PC-9 (cell line): ENCODE data around the gene VPS13A. TPM values are rescaled to one million over a fixed set of nuclear protein-coding genes. Genes with fewer than 3 reads are reported as not detected.

Experiments used
- BruUV-seq: library from RNA; stranded (reverse); fragments of 400-500 nt; replicated peaks from 2 replicates; lab custom pipeline; 2021; lab: Mats Ljungman, UMichigan
- CTCF ChIA-PET: fragments of 300-600 bp; sonication (Branson Sonifier 250); formaldehyde crosslinking; loops from one replicate; lab custom pipeline; 2022; ENCODE audit warnings: antibody characterized with exemption; lab: Charles Lee
- POLR2A ChIA-PET: fragments of 300-600 bp; sonication (Branson Sonifier 250); formaldehyde crosslinking; loops from one replicate; lab custom pipeline; 2022; ENCODE audit warnings: antibody characterized with exemption; ENCODE audit not compliant: unreplicated experiment; lab: Charles Lee
- DNase-seq, 2 experiments: peaks; one replicate each; pipeline versions ENCODE4 v3.0.0 to v3.0.0-alpha.2; 2015 to 2022; ENCODE audit warnings: mixed read lengths in 1 of 2
- H2AFZ ChIP-seq: fragments of 200-600 bp; sonication (generic); 2 replicates; pipeline ENCODE4 v1.8.1; 2017; ENCODE audit warnings: antibody characterized with exemption
- H3F3A ChIP-seq: fragments of 200-600 bp; sonication (generic); 2 replicates; pipeline ENCODE4 v1.8.1; 2017; ENCODE audit warnings: antibody characterized with exemption, mild to moderate bottlenecking, low read depth; ENCODE audit not compliant: insufficient read depth
- H3K27ac ChIP-seq: fragments of 200-600 bp; sonication (generic); 2 replicates; pipeline ENCODE4 v1.6.1; 2016; ENCODE audit warnings: mixed run types
- H3K27me3 ChIP-seq: fragments of 200-600 bp; sonication (generic); 2 replicates; pipeline ENCODE4 v1.6.1; 2016; ENCODE audit warnings: low read depth, mixed run types; ENCODE audit not compliant: insufficient read depth
- H3K36me3 ChIP-seq: fragments of 200-600 bp; sonication (generic); 2 replicates; pipeline ENCODE4 v1.6.1; 2016; ENCODE audit warnings: low read depth, mixed run types
- H3K4me1 ChIP-seq: fragments of 200-600 bp; sonication (generic); replicated peaks from 2 replicates; pipeline ENCODE4 v1.6.1; 2016; ENCODE audit warnings: mixed run types; ENCODE audit not compliant: insufficient read depth
- H3K4me2 ChIP-seq: fragments of 200-600 bp; sonication (generic); 2 replicates; pipeline ENCODE4 v1.6.1; 2017; ENCODE audit warnings: mixed run types
- H3K4me3 ChIP-seq: fragments of 200-600 bp; sonication (generic); 2 replicates; pipeline ENCODE4 v1.6.1; 2016; ENCODE audit warnings: mixed run types
- H3K79me2 ChIP-seq: fragments of 200-600 bp; sonication (generic); 2 replicates; pipeline ENCODE4 v1.6.1; 2017; ENCODE audit warnings: low read depth, mixed run types
- H3K9me2 ChIP-seq: fragments of 200-600 bp; sonication (generic); 2 replicates; pipeline ENCODE4 v1.8.1; 2017; ENCODE audit warnings: mild to moderate bottlenecking; ENCODE audit not compliant: insufficient read depth
- H3K9me3 ChIP-seq: fragments of 200-600 bp; sonication (generic); 2 replicates; pipeline ENCODE4 v1.8.1; 2016; ENCODE audit warnings: low read depth; ENCODE audit not compliant: insufficient read depth
- H4K20me1 ChIP-seq: fragments of 200-600 bp; sonication (generic); 2 replicates; pipeline ENCODE4 v1.8.1; 2017; ENCODE audit not compliant: insufficient read depth
- EZH2 ChIP-seq: fragments of 200-600 bp; sonication (generic); IDR thresholded peaks from 2 replicates; pipeline ENCODE4 v1.8.0; 2017; ENCODE audit warnings: antibody characterized with exemption, low read depth
- intact Hi-C: fragments of 100-400 bp; cut with micrococcal nuclease; formaldehyde crosslinking; loops from one replicate; pipeline ENCODE4 v1.10.0; 2022; ENCODE audit not compliant: unreplicated experiment
- total RNA-seq: library from RNA; stranded (reverse); gene quantifications from 2 replicates; pipeline ENCODE4 v1.2.3, GENCODE V29; 2021
- TF ChIP-seq, protein P1 (sequence below): fragments of 200-600 bp; sonication (generic); conservative IDR thresholded peaks from 2 replicates; pipeline ENCODE4 v1.6.1; 2017; ENCODE audit warnings: mixed run types, antibody characterized with exemption, mild to moderate bottlenecking, moderate library complexity

VPS13A gene
- total RNA-seq, 1 experiment from 2014 or later: 53.9 TPM

- H3K79me2 ChIP-seq: no peaks in the 10 kb centered on the region
- intact Hi-C loops: no loop called here
- H4K20me1 ChIP-seq: no peaks in the 10 kb centered on the region
- no peak overlapping the region for H3K4me2 ChIP-seq
- ChIA-PET CTCF (no interaction called here), POLR2A (no interaction called here)
- no peaks in the 10 kb centered on the region for H3K9me2 ChIP-seq
- H3K9me3 ChIP-seq: no peaks in the 10 kb centered on the region
- no peak for DNase-seq
- no TSS peak for BruUV-seq
- H3K4me3 ChIP-seq: no peak overlapping the region
- H3K36me3 ChIP-seq: no peaks in the 10 kb centered on the region
- no peaks in the 10 kb centered on the region for H3K27me3 ChIP-seq
- H3K4me1 ChIP-seq: no peaks in the 10 kb centered on the region
- no peaks in the 10 kb centered on the region for H3F3A ChIP-seq
- H3K27ac ChIP-seq: no peak overlapping the region
- H2AFZ ChIP-seq: no peak overlapping the region
- TF ChIP-seq, protein P1, sequence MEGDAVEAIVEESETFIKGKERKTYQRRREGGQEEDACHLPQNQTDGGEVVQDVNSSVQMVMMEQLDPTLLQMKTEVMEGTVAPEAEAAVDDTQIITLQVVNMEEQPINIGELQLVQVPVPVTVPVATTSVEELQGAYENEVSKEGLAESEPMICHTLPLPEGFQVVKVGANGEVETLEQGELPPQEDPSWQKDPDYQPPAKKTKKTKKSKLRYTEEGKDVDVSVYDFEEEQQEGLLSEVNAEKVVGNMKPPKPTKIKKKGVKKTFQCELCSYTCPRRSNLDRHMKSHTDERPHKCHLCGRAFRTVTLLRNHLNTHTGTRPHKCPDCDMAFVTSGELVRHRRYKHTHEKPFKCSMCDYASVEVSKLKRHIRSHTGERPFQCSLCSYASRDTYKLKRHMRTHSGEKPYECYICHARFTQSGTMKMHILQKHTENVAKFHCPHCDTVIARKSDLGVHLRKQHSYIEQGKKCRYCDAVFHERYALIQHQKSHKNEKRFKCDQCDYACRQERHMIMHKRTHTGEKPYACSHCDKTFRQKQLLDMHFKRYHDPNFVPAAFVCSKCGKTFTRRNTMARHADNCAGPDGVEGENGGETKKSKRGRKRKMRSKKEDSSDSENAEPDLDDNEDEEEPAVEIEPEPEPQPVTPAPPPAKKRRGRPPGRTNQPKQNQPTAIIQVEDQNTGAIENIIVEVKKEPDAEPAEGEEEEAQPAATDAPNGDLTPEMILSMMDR: no peak
- no peak for TF ChIP-seq EZH2
Measured at GRCh38 chr9:77276799-77277198, 99.5 kb downstream of the VPS13A start.

- Histone ChIP-seq H3K9me2 (no peaks in the 10 kb centered on the region), H3K79me2 (no peaks in the 10 kb centered on the region), H4K20me1 (no peaks in the 10 kb centered on the region), H3K9me3 (no peaks in the 10 kb centered on the region), H3K27me3 (no peaks in the 10 kb centered on the region), H3F3A (no peaks in the 10 kb centered on the region), H3K4me2 (no peak overlapping the region), H3K4me3 (no peak overlapping the region), H2AFZ (no peak overlapping the region), H3K27ac (no peak overlapping the region), H3K36me3 (no peaks in the 10 kb centered on the region), H3K4me1 (no peaks in the 10 kb centered on the region)
- DNase-seq: no peak
- CTCF ChIA-PET: no interaction called here
- POLR2A ChIA-PET: no interaction called here
- no TSS peak for BruUV-seq
- TF ChIP-seq EZH2: no peak
- TF ChIP-seq, protein P1: no peak
- intact Hi-C loops: no loop called here
Measured at GRCh38 chr9:77277719-77278118, 100.4 kb downstream of the VPS13A start.

DNA sequence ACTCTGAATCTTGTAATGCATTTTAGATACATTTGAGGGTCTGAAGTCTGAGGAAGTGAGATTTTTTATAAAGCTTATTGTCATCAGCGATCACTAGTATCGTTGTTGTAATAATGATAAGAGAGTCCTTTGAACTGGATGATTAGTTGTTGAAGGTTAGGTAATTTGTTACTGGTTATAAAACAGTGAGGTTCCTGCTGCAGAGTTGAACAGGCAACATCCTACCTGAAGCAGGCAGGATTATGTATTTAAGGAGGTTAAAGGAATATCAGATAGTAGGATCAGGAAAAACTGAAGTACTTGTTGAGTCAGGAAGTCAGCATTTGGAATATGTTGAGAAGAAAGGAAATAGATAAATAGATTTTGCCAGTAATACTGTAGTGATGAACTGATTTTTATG lies 106.7 kb downstream of the VPS13A start:
- H3K4me2 ChIP-seq: no peak overlapping the region
- H3K4me3 ChIP-seq: no peak overlapping the region
- 0 out of 2 replicates have a peak, but pooled peaks cover 8% of the 10 kb centered on the region for H3K36me3 ChIP-seq
- H3K9me2 ChIP-seq: no peaks in the 10 kb centered on the region
- H3K9me3 ChIP-seq: no peaks in the 10 kb centered on the region
- no TSS peak for BruUV-seq
- no peak overlapping the region for H2AFZ ChIP-seq
- DNase-seq: no peak
- H3F3A ChIP-seq: no peaks in the 10 kb centered on the region
- ChIA-PET CTCF (interaction anchor here (0.7 kb wide), 1 partner anchor 75 kb away, joined by 3 read pairs; no protein-coding TSS in a partner anchor), POLR2A (no interaction called here)
- no peak for TF ChIP-seq EZH2
- TF ChIP-seq, protein P1: no peak
- intact Hi-C loops: no loop called here
- H3K27ac ChIP-seq: no peak overlapping the region
- H3K27me3 ChIP-seq: no peaks in the 10 kb centered on the region
- no peaks in the 10 kb centered on the region for H3K79me2 ChIP-seq
- no peaks in the 10 kb centered on the region for H4K20me1 ChIP-seq
- H3K4me1 ChIP-seq: no peaks in the 10 kb centered on the region
